ENCODE data around the gene COL16A1.

COL16A1 gene

GRCh38 chr1:31625561-31626222 lies 78.1 kb downstream of the COL16A1 start:
- no peak for DNase-seq (ENCODE audit: low read depth, low spot score)

DNA sequence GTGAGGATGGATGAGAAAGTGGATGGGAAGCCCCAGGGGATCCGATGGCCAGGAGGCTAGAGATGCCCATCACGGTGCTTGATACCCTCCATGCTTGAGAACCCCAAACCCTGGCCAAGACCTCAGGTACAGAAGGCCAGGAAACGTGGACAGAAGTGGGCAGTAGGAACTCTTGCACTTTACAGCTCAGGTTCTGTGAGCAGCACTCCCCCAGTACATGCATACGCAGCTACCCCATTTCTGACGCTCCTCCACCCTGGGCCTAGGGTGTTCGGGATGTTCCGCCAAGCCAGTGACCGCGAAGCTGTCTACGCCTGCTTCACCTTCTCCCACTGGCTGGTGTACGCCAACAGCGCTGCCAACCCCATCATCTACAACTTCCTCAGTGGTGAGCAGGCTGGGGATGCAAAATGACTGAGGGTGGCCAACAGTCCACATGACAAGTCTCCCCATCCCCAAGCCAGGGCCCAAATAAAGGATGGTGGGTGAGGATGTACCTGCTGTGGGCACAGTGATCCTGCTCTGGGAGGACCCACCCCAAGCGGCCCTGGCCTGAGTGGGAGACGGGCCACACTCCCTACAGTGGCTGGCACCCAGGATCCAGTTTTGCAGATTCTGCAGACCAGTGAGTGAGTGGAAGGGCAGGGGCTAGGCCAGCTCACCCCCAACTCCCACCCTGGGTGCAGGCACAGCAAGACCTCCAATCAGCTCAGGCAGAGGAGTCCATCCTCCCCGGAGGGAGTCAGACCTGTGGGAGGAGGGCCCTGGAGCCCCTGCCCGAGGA lies 78.9 kb downstream of the COL16A1 start:
- DNase-seq (ENCODE audit: low read depth, low spot score) = no peak

- no peak for DNase-seq (ENCODE audit: low read depth, low spot score)
These were observed 79.5 kb downstream of the COL16A1 start for GRCh38 chr1:31624309-31624708.

GRCh38 chr1:31623365-31623764 lies 80.5 kb downstream of the COL16A1 start:
- no peak for DNase-seq (ENCODE audit: low read depth, low spot score)

- DNase-seq (ENCODE audit: low read depth, low spot score) = no peak
These were observed 81.7 kb downstream of the COL16A1 start for GRCh38 chr1:31621847-31622730.

- no peak for DNase-seq (ENCODE audit: low read depth, low spot score)
These were observed 82.4 kb downstream of the COL16A1 start for GRCh38 chr1:31621498-31621820.

DNA sequence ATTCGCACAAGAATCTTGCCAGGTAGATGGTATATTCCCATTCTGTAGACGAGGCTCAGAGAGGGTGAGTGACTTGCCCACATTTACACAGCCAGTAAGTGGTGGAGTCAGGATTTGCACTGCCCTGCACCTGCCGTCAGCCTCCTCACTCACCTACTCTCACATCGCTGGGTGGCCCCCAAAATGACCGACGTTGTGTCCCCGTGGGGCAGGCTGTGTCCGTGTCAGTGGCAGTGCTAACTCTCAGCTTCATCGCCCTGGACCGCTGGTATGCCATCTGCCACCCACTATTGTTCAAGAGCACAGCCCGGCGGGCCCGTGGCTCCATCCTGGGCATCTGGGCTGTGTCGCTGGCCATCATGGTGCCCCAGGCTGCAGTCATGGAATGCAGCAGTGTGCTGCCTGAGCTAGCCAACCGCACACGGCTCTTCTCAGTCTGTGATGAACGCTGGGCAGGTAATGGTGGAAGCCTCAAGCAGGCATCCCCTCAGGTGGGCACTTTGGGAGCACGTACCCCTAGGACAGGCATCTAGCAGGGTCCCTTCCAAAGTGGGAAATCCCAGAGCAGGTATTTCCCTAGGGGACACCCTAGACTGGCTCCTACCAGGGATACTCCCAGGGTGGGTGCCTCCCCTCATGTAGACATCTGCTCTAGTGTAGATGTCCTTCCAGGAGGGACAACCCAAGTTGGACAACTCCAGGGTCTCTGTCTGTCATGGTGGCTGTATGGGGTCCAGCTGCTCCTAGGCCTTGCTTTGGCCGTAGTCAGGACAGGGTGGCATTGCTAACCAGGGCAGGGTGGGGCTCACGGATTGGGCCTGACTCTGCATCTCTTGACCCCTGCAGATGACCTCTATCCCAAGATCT lies 83.0 kb downstream of the COL16A1 start:
- no peak for DNase-seq (ENCODE audit: low read depth, low spot score)

GRCh38 chr1:31618916-31619846 lies 84.6 kb downstream of the COL16A1 start:
- DNase-seq (ENCODE audit: low read depth, low spot score) = no peak

DNA sequence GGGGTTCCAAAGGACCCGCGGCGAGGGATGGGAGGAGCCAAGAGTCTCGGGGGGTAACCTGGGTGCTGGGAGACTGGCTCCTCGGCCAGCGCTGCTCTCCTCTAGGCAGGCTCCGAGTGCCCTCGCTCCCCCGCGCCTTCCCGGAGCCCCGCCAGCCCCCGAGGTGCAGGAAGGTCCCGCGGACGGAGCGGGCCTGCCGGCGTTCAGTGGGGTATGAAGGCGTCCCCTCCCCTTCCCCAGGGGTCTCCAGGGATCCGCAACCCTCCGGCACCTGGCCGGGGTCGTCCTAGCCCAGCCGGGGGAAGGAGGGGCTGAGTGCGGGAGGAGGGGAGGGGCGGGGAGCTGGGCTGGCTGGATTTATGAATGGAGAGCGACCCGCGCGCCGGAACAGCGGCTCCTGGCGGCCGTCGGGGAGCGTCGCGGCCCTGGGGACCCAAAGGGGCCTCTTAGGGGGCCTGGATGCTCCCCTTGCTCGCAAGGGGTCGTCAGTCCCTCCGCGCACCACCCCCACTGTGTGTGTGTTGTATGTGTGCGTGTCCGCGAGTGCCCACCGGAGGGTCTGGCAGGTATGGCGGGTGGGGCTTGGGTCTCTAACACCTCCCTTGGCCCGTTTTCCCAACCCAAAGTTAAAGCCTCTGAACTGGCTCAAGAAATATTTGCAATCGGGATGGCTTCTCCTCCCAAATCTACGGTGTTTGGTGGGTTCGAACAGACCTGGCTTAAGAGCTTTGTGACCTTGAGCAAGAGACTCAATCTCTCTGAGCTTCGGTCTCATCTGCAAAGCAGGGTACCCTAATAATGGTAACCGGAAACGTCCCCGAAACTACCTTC lies 85.7 kb downstream of the COL16A1 start:
- DNase-seq (ENCODE audit: low read depth, low spot score) = peak; percentile 78

DNA sequence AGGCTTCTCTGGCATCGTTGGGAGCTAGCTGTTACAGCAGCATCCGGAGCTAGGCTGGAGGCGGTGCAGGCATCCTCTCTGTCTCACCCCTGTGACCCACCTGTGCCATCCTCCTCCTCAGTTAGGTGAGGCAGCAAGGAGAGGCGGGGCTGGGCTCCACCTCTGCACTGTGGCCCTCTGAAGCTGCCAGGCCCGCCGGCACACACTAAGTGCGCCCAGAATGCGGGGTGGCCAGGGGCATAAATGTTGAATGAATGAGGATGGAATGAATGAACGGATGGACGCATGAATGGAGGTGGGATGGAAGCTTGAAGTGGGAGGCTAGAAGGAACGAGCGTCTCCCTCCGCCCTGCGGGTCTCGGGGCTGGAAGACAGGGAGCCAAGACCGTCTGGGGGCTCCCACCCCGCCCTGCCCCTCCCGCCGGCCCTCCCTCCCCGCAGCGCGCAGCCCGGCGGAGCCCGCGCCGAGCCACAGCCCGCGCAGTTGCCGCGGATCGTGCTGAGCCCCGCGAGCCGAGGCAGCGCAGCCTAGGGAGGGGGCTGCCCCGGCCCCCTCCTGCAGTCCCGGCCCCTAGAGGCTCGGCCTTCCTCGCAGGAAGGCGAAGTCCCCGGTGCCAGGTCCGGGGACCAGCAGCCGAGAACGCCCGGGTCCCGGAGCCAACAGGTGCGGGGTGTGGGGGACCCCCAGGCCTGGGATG lies 86.5 kb downstream of the COL16A1 start, which contains the start of gene HCRTR1:
TSS of gene HCRTR1 (plus strand) at position 472 of the 698 bp plus-strand sequence. CDS start 1,504 bp downstream, outside the sequence.
- no peak for DNase-seq (ENCODE audit: low read depth, low spot score)

- no peak for DNase-seq (ENCODE audit: low read depth, low spot score)
These were observed 87.9 kb downstream of the COL16A1 start for GRCh38 chr1:31615939-31616338.

GRCh38 chr1:31615414-31615813 lies 88.4 kb downstream of the COL16A1 start:
- DNase-seq (ENCODE audit: low read depth, low spot score) = no peak

GRCh38 chr1:31614414-31615005 lies 89.3 kb downstream of the COL16A1 start:
- peak; percentile 88 for DNase-seq (ENCODE audit: low read depth, low spot score)

GRCh38 chr1:31609514-31610118 lies 94.2 kb downstream of the COL16A1 start:
- DNase-seq (ENCODE audit: low read depth, low spot score) = no peak

- DNase-seq (ENCODE audit: low read depth, low spot score) = no peak
These were observed 96.5 kb downstream of the COL16A1 start for GRCh38 chr1:31607360-31607759.

DNA sequence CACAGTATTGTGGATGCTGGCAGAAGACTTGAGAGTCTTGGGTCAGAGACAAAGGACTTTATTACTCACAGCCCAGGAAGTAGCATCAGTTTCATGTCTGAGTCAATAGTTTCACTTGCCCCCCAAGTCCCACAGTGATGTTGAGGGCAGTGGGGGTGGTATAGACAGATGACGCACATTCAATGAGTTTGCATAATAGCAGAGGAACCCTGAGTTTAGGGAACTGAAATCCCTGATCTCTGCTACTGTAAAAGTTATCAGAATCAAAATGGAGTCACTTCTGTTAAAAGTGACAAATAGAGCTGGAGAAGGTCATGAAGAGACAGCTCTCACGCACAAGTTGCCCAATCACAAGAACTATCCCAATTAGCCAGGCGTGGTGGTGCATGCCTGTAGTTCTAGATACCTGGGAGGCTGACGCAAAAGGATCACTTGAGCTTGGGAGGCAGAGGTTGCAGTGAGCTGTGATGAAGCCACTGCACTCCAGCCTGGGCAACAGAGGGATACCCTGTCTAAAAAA lies 97.8 kb downstream of the COL16A1 start:
- no peak for DNase-seq (ENCODE audit: low read depth, low spot score)

Data from ELF-1 (cell line).